Measurements from ENCODE around the gene EFNA5. TPM values are rescaled to one million over a fixed set of nuclear protein-coding genes. Genes with fewer than 3 reads are reported as not detected.

EFNA5 gene
- total RNA-seq, 4 donors from 2014 or later: 2.4 to 9.2 (median 3.9) TPM

GRCh38 chr5:107543868-107544267 is 126.9 kb downstream of the EFNA5 start:
- WGBS, 2 donors (ENCODE audit: low coverage in 1 of 2): 80 to 96% methylated on average over 6 of the region's 6 CpGs
- Histone ChIP-seq H3K4me1 (peaks cover 3 to 36% (median 6%) of the 10 kb centered on the region in 3 donors), H3K9me3 (no peaks in the 10 kb centered on the region), H3K36me3 (no peaks in the 10 kb centered on the region), H3K27ac (peak overlapping the region in 2 of 4 donors; percentile 25 to 55), H3K4me3 (no peak overlapping the region), H3K27me3 (no peaks in the 10 kb centered on the region)
- ATAC-seq: no peak
- TF ChIP-seq POLR2AphosphoS5 (IDR thresholded peaks at IDR 0.05) (no peak), CTCF (IDR thresholded peaks at IDR 0.05) (no peak), POLR2A (IDR thresholded peaks at IDR 0.05) (no peak), EP300 (IDR thresholded peaks at IDR 0.05) (no peak)

DNA sequence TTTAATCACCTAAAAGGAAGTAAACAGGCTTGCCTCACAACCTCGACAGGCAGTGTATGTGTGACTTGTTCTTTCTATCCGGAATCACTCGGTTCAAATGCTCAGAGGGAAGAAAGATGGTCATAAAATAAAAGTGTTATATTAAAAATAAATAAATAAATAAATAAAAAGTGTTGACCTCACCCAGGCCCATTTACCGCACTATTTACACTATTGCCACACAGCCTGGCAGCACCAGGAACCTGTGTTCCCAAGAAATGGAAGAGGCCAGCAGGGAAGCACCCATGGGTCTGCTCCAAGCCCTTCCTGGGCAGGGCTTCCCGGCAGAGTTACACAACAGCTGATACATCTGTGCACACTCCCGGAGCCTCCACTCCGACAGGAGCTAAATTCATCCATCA is 127.9 kb downstream of the EFNA5 start:
- H3K4me1 ChIP-seq: peaks cover 3 to 36% (median 6%) of the 10 kb centered on the region in 3 donors
- peak; percentile 98 for TF ChIP-seq POLR2AphosphoS5 (IDR thresholded peaks at IDR 0.05)
- TF ChIP-seq POLR2A (IDR thresholded peaks at IDR 0.05): no peak
- no peak for TF ChIP-seq EP300 (IDR thresholded peaks at IDR 0.05)
- no peak for TF ChIP-seq CTCF (IDR thresholded peaks at IDR 0.05)
- WGBS, 2 donors (ENCODE audit: low coverage in 1 of 2): 17 to 38% methylated on average over 5 to 7 of the region's 7 CpGs

DNA sequence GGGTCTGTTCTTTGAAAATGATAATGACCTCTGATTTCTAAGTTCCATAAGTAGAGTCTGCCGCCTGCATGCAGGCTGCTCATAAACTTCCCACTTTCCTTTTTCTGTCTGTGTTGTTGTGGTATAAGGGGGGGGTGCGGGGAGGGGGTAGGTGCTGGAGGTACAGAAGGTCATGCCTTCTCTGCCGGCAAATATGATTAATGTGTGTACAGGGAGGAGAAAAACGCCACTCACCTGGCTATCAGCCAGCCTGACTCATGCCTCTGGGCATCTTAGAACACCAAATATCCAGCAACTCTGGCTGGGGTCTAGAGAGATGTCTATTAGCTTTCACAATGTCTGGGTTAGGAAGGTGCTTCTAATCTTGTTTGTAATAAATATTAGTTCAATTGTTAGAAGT is 128.3 kb downstream of the EFNA5 start:
- Histone ChIP-seq H3K4me3 (peak overlapping the region in 1 of 2 donors; percentile 8), H3K27me3 (no peaks in the 10 kb centered on the region), H3K4me1 (peaks cover 3 to 36% (median 6%) of the 10 kb centered on the region in 3 donors), H3K36me3 (no peaks in the 10 kb centered on the region), H3K9me3 (no peaks in the 10 kb centered on the region), H3K27ac (peak overlapping the region; percentile 28 to 60 (median 42))
- ATAC-seq: peak; percentile 78
- WGBS, 2 donors (ENCODE audit: low coverage in 1 of 2): 7 to 25% methylated on average over 3 to 4 of the region's 4 CpGs
- TF ChIP-seq POLR2A (IDR thresholded peaks at IDR 0.05) (no peak), EP300 (IDR thresholded peaks at IDR 0.05) (no peak), CTCF (IDR thresholded peaks at IDR 0.05) (no peak), POLR2AphosphoS5 (IDR thresholded peaks at IDR 0.05) (peak; percentile 86)

More for the DNA sequence above, 127.9 kb downstream of the EFNA5 start:
- H3K9me3 ChIP-seq: no peaks in the 10 kb centered on the region
- H3K27me3 ChIP-seq: no peaks in the 10 kb centered on the region
- peak; percentile 93 for ATAC-seq
- H3K27ac ChIP-seq: peak overlapping the region; percentile 28 to 60 (median 42)
- no peaks in the 10 kb centered on the region for H3K36me3 ChIP-seq
- H3K4me3 ChIP-seq: no peak overlapping the region

- Histone ChIP-seq H3K4me1 (peaks cover 3 to 36% (median 6%) of the 10 kb centered on the region in 3 donors), H3K9me3 (no peaks in the 10 kb centered on the region), H3K36me3 (no peaks in the 10 kb centered on the region), H3K4me3 (no peak overlapping the region), H3K27me3 (no peaks in the 10 kb centered on the region), H3K27ac (peak overlapping the region in 1 of 4 donors; percentile 60)
- WGBS, 2 donors (ENCODE audit: low coverage in 1 of 2): 92 to 100% methylated on average over 1 of the region's 1 CpG
- ATAC-seq: no peak
- no peak for TF ChIP-seq POLR2AphosphoS5 (IDR thresholded peaks at IDR 0.05)
- TF ChIP-seq POLR2A (IDR thresholded peaks at IDR 0.05): no peak
Observed at GRCh38 chr5:107541400-107541799, 129.3 kb downstream of the EFNA5 start.

DNA sequence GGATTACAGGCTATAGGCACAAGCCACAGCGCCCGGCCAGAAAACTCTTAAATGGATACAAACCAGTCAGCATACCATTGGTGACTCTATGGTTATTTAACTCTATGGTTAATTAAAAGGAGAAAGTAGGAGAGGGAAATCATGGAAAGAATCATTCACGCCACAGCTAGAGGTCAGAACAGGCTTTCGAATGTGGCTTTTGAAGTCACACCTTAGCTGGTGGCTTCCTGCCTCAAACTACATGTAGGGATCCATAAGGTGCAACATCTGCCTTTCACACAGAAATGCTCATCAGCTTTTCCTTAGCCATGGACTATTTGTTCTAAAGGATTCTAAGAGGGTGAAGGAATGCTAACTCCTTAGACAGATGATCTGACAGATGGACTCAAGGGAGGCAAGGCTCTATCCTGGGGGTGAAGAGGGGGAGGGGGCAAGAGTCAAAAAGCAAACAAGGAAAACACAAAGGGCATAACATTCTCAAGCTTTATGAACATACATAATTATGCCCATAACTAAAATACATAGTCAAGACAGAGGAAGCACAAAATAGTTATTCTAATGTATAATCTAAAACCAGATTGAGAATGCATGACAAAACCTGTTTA is 130.9 kb downstream of the EFNA5 start:
- H3K4me3 ChIP-seq: no peak overlapping the region
- H3K4me1 ChIP-seq: peaks cover 3 to 34% (median 6%) of the 10 kb centered on the region in 3 donors
- peak overlapping the region in 1 of 4 donors; percentile 33 for H3K27ac ChIP-seq
- H3K9me3 ChIP-seq: no peaks in the 10 kb centered on the region
- 92% methylated on average over 2 of the region's 4 CpGs; no CpG with 5 or more reads in 1 of the 2 donors for WGBS, 2 donors (ENCODE audit: low coverage in 1 of 2)
- H3K36me3 ChIP-seq: no peaks in the 10 kb centered on the region
- no peak for TF ChIP-seq POLR2A (IDR thresholded peaks at IDR 0.05)
- TF ChIP-seq CTCF (IDR thresholded peaks at IDR 0.05): no peak
- TF ChIP-seq POLR2AphosphoS5 (IDR thresholded peaks at IDR 0.05): no peak
- TF ChIP-seq EP300 (IDR thresholded peaks at IDR 0.05): no peak
- no peaks in the 10 kb centered on the region for H3K27me3 ChIP-seq
- ATAC-seq: no peak

Data from gastroesophageal sphincter (tissue), 4 donors.